Stimulated activated CD4-positive, alpha-beta T cell treated with anti-CD3 and anti-CD28 coated beads, Interleukin-2, amount 100 ng/mL, for 24 hours (primary cell): ENCODE results near the gene SLC4A4.

Source experiments
- DNase-seq, 2 donors: peaks; one replicate each; pipeline ENCODE4 v3.0.0-alpha.2; 2020

SLC4A4 gene

GRCh38 chr4:71476240-71476639, 137.4 kb downstream of the SLC4A4 start:
- DNase-seq, result no peak

GRCh38 chr4:71486550-71487343, 147.9 kb downstream of the SLC4A4 start:
- no peak for DNase-seq

GRCh38 chr4:71487344-71487920, 148.6 kb downstream of the SLC4A4 start:
- no peak for DNase-seq

GRCh38 chr4:71494539-71494938, 155.7 kb downstream of the SLC4A4 start:
- no peak for DNase-seq

- no peak for DNase-seq
Observed at GRCh38 chr4:71495454-71495853, 156.6 kb downstream of the SLC4A4 start.

- DNase-seq, result no peak
Observed at GRCh38 chr4:71497078-71497477, 158.3 kb downstream of the SLC4A4 start.

GRCh38 chr4:71498002-71498401, 159.2 kb downstream of the SLC4A4 start:
- no peak for DNase-seq

GRCh38 chr4:71498625-71499024, 159.8 kb downstream of the SLC4A4 start:
- DNase-seq, result no peak

GRCh38 chr4:71501992-71502391, 163.2 kb downstream of the SLC4A4 start:
- DNase-seq, result no peak

GRCh38 chr4:71518283-71518989, 179.6 kb downstream of the SLC4A4 start:
- DNase-seq, result no peak

- no peak for DNase-seq
Observed at GRCh38 chr4:71520308-71520707, 181.5 kb downstream of the SLC4A4 start.

- no peak for DNase-seq
Observed at GRCh38 chr4:71520850-71521249, 182.0 kb downstream of the SLC4A4 start.

- no peak for DNase-seq
Observed at GRCh38 chr4:71524756-71525155, 185.9 kb downstream of the SLC4A4 start.

GRCh38 chr4:71526637-71527406, 188.0 kb downstream of the SLC4A4 start:
- DNase-seq, result no peak

- no peak for DNase-seq
Observed at GRCh38 chr4:71532407-71532806, 193.6 kb downstream of the SLC4A4 start.

- DNase-seq, result no peak
Observed at GRCh38 chr4:71533121-71533520, 194.3 kb downstream of the SLC4A4 start.

- no peak for DNase-seq
Observed at GRCh38 chr4:71537551-71538065, 198.8 kb downstream of the SLC4A4 start.

- DNase-seq, result no peak
Observed at GRCh38 chr4:71538528-71538927, 199.7 kb downstream of the SLC4A4 start.

GRCh38 chr4:71540749-71541269, 202.0 kb downstream of the SLC4A4 start:
- no peak for DNase-seq

- no peak for DNase-seq
Observed at GRCh38 chr4:71541541-71541940, 202.7 kb downstream of the SLC4A4 start.

- no peak for DNase-seq
Observed at GRCh38 chr4:71545168-71545567, 206.3 kb downstream of the SLC4A4 start.

- DNase-seq, result no peak
Observed at GRCh38 chr4:71549516-71550160, 210.8 kb downstream of the SLC4A4 start.
